SK-N-SH (cell line): ENCODE measurements around the gene CDC25B. TPM values are rescaled to one million over a fixed set of nuclear protein-coding genes. Genes with fewer than 3 reads are reported as not detected.

Source experiments
- CTCF ChIA-PET: fragments of 300-600, 350-600 bp; formaldehyde crosslinking; extraction: SDS; loops from one replicate; lab custom pipeline; 2021; lab: Yijun Ruan, JAX
- POLR2A ChIA-PET: fragments of 350-600 bp; sonication (Branson Sonifier 250); formaldehyde crosslinking; extraction: SDS; loops from one replicate; lab custom pipeline; 2020; ENCODE audit warnings: antibody characterized with exemption, inconsistent platforms; lab: Yijun Ruan, JAX
- DNase-seq: peaks from one replicate; pipeline ENCODE4 v3.0.0; 2012
- H2AFZ ChIP-seq: fragments of 200-600 bp; sonication (generic); 2 replicates; pipeline ENCODE4 v1.8.1; 2016; ENCODE audit warnings: antibody characterized with exemption, mild to moderate bottlenecking, low read depth
- H3F3A ChIP-seq: fragments of 200-600 bp; sonication (generic); replicated peaks from 2 replicates; pipeline ENCODE3; 2016; ENCODE audit warnings: antibody characterized with exemption, mild to moderate bottlenecking; ENCODE audit not compliant: insufficient read depth
- H3K27ac ChIP-seq, 2 experiments: fragments of 200-500 bp in 1 of 2; fragments of 200-600 bp in 1 of 2; sonication (Bioruptor generic) in 1 of 2; sonication (generic), shearing (Covaris generic) in 1 of 2; 2 replicates each; pipeline versions ENCODE4 v1.5.1 to v1.6.1; 2014 to 2016; ENCODE audit warnings: low read depth in 2 of 2, inconsistent platforms in 1 of 2, low read length in 1 of 2, mild to moderate bottlenecking in 1 of 2, mixed read lengths in 1 of 2
- H3K27me3 ChIP-seq: fragments of 200-600 bp; sonication (generic), shearing (Covaris generic); 2 replicates; pipeline ENCODE4 v1.6.1; 2016; ENCODE audit warnings: mixed run types; ENCODE audit not compliant: insufficient read depth
- H3K36me3 ChIP-seq, 2 experiments: fragments of 200-500 bp in 1 of 2; fragments of 200-600 bp in 1 of 2; sonication (Bioruptor generic) in 1 of 2; sonication (generic) in 1 of 2; replicated peaks in 1 of 2; 2 replicates each; pipeline versions ENCODE3 to v1.5.1; 2014 to 2016; ENCODE audit warnings: low read length in 1 of 2, mild to moderate bottlenecking in 1 of 2; ENCODE audit not compliant: insufficient read depth in 2 of 2, control insufficient read depth in 1 of 2
- H3K4me1 ChIP-seq, 2 experiments: fragments of 200-500 bp in 1 of 2; fragments of 200-600 bp in 1 of 2; sonication (Bioruptor generic) in 1 of 2; sonication (generic), shearing (Covaris generic) in 1 of 2; 2 replicates each; pipeline versions ENCODE4 v1.5.1 to v1.6.1; 2014 to 2016; ENCODE audit warnings: low read depth in 1 of 2, low read length in 1 of 2, mixed run types in 1 of 2; ENCODE audit not compliant: insufficient read depth in 2 of 2, control insufficient read depth in 1 of 2
- H3K4me2 ChIP-seq: fragments of 200-600 bp; sonication (generic), shearing (Covaris generic); 2 replicates; pipeline ENCODE4 v1.6.1; 2017; ENCODE audit warnings: mixed run types
- H3K4me3 ChIP-seq, 2 experiments: fragments of 200-500 bp in 1 of 2; fragments of 200-600 bp in 1 of 2; sonication (Bioruptor generic) in 1 of 2; sonication (generic), shearing (Covaris generic) in 1 of 2; 2 replicates each; pipeline versions ENCODE4 v1.5.1 to v1.8.1; 2014 to 2016; ENCODE audit warnings: low read depth in 2 of 2, inconsistent platforms in 1 of 2, low read length in 1 of 2, mild to moderate bottlenecking in 1 of 2, mixed read lengths in 1 of 2, moderate library complexity in 1 of 2
- H3K79me2 ChIP-seq: fragments of 200-600 bp; sonication (generic); 2 replicates; pipeline ENCODE4 v1.8.1; 2017; ENCODE audit warnings: mild to moderate bottlenecking; ENCODE audit not compliant: insufficient read depth
- H3K9ac ChIP-seq: fragments of 200-600 bp; sonication (generic); 2 replicates; pipeline ENCODE4 v1.6.1; 2017; ENCODE audit warnings: mixed run types
- H3K9me2 ChIP-seq: fragments of 200-600 bp; sonication (generic); 2 replicates; pipeline ENCODE4 v1.6.1; 2017; ENCODE audit warnings: mixed run types
- H3K9me3 ChIP-seq: fragments of 200-600 bp; sonication (generic); 2 replicates; pipeline ENCODE4 v1.6.1; 2017; ENCODE audit warnings: mixed run types, mild to moderate bottlenecking, moderate library complexity
- H4K20me1 ChIP-seq: fragments of 200-600 bp; sonication (generic); 2 replicates; pipeline ENCODE4 v1.6.1; 2017; ENCODE audit warnings: mild to moderate bottlenecking, mixed run types; ENCODE audit not compliant: insufficient read depth
- CHD2 ChIP-seq: fragments of 150-350 bp; IDR thresholded peaks from 2 replicates; pipeline ENCODE4 v1.6.1; 2018; ENCODE audit warnings: low read length; ENCODE audit not compliant: partially characterized antibody
- ELF1 ChIP-seq: IDR thresholded peaks from 2 replicates; pipeline ENCODE4 v1.4.0; 2012
- EP300 ChIP-seq, 2 experiments: IDR thresholded peaks; 2 replicates each; pipeline versions ENCODE4 v1.4.0 to v1.6.1; 2012; ENCODE audit warnings: borderline replicate concordance in 1 of 2, low read depth in 1 of 2, low read length in 1 of 2
- FOSL2 ChIP-seq: IDR thresholded peaks from 2 replicates; pipeline ENCODE4 v1.4.0; 2012; ENCODE audit warnings: low read depth, mild to moderate bottlenecking, moderate library complexity, borderline replicate concordance
- FOXM1 ChIP-seq: IDR thresholded peaks from 2 replicates; pipeline ENCODE4 v1.4.0; 2012; ENCODE audit warnings: low read depth, mild to moderate bottlenecking
- GABPA ChIP-seq: IDR thresholded peaks from 2 replicates; pipeline ENCODE4 v1.4.0; 2012; ENCODE audit warnings: low read depth, mild to moderate bottlenecking
- GATA2 ChIP-seq: sonication (generic); formaldehyde crosslinking; IDR thresholded peaks from 2 replicates; pipeline ENCODE4 v1.5.0; 2020; ENCODE audit warnings: mild to moderate bottlenecking, missing genetic modification reagents
- MEF2A ChIP-seq: IDR thresholded peaks from 2 replicates; pipeline ENCODE4 v1.4.0; 2012; ENCODE audit warnings: low read depth, borderline replicate concordance
- NFIC ChIP-seq: IDR thresholded peaks from 2 replicates; pipeline ENCODE4 v1.4.0; 2012; ENCODE audit warnings: borderline replicate concordance
- NRF1 ChIP-seq: IDR thresholded peaks from 2 replicates; pipeline ENCODE4 v1.6.1; 2012; ENCODE audit warnings: low read depth, mild to moderate bottlenecking, low read length
- POLR2AphosphoS5 ChIP-seq: IDR thresholded peaks from 2 replicates; pipeline ENCODE4 v1.6.1; 2012; ENCODE audit warnings: low read depth, low read length
- RFX5 ChIP-seq: IDR thresholded peaks from 2 replicates; pipeline ENCODE4 v1.6.1; 2012; ENCODE audit warnings: mild to moderate bottlenecking, improper control_type of control experiment, low read length
- RXRA ChIP-seq: IDR thresholded peaks from 2 replicates; pipeline ENCODE4 v1.4.0; 2012; ENCODE audit warnings: low read depth, mild to moderate bottlenecking, borderline replicate concordance
- TAF1 ChIP-seq: IDR thresholded peaks from 2 replicates; pipeline ENCODE4 v1.6.1; 2012; ENCODE audit warnings: low read depth, mild to moderate bottlenecking, low read length, moderate library complexity, borderline replicate concordance
- WGBS: methylation state at CpG from one replicate; pipeline ENCODE4 v1.1.6; 2017; ENCODE audit warnings: low lambda C conversion rate; 5-methylcytosine and 5-hydroxymethylcytosine counted together
- polyA plus RNA-seq, 3 experiments: library from polyadenylated mRNA; depleted of rRNA; stranded (reverse); fragments of >200 nt; gene quantifications; 2 replicates each; pipeline ENCODE4 v1.2.3, GENCODE V29; 2012
- TF ChIP-seq, protein P1 (sequence below): IDR thresholded peaks from 2 replicates; pipeline ENCODE4 v1.6.1; 2012; ENCODE audit warnings: mild to moderate bottlenecking, low read depth, low read length, moderate library complexity
- TF ChIP-seq, protein P2 (sequence below): IDR thresholded peaks from 2 replicates; pipeline ENCODE4 v1.4.0; 2012; ENCODE audit warnings: low read depth, borderline replicate concordance
- TF ChIP-seq, protein P3 (sequence below): IDR thresholded peaks from 2 replicates; pipeline ENCODE4 v1.4.0; 2012; ENCODE audit warnings: low read depth
- TF ChIP-seq, protein P4 (sequence below): fragments of 150-350 bp; IDR thresholded peaks from 2 replicates; pipeline ENCODE4 v1.6.1; 2017; ENCODE audit warnings: antibody characterized with exemption, low read length, low read depth, borderline replicate concordance
- TF ChIP-seq, protein P5 (sequence below): IDR thresholded peaks from 2 replicates; pipeline ENCODE4 v1.4.0; 2012; ENCODE audit warnings: low read depth, borderline replicate concordance
- TF ChIP-seq, protein P6 (sequence below): fragments of 200-600 bp; sonication (generic); IDR thresholded peaks from 2 replicates; pipeline ENCODE4 v1.6.1; 2017; ENCODE audit warnings: antibody characterized with exemption, mild to moderate bottlenecking, moderate library complexity
- TF ChIP-seq, protein P7 (sequence below): fragments of 150-350 bp; IDR thresholded peaks from 2 replicates; pipeline ENCODE4 v1.6.1; 2016; ENCODE audit warnings: mild to moderate bottlenecking, low read depth, low read length

The CDC25B gene
- polyA plus RNA-seq, 1 of the 3 experiments (the other 2 are of a cell fraction) = 56.5 TPM

DNA sequence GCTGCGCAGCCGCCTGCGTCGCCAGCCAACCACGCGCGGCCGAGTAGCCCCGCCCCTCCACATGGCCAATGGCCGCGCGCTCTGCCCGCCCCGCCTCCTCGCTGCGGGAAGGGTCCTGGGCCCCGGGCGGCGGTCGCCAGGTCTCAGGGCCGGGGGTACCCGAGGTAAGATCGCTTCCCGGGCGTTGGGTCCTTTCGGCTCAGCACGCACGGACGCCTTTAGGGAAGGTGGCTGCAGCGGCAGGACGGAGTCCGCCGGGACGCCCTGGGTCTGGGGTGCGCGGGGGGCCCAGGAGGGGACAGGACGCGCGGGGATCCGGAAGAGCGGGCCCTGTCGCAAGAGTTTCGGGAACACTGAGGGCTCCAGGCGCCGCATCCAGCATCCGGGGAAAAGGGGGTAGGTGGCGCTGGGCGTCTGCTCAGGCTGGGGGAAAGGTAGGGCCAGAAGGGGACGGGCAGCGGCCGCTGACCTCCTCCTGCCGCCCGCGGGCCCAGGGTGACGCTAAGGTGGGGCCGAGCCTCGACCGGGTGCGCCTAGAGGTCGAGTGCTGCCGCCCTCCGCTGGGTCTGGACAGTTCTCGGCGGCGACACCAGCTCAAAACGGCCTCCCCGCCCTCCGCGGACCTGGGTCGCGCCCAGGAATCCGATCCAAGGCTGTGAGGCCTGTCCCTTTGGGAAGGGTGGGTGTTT lies 50.8 kb downstream of the CDC25B start, which contains the start of gene MAVS:
MAVS (plus strand) TSS at position 95 of the 689 bp plus-strand sequence. CDS start 7,791 bp downstream, outside the sequence.
- Histone ChIP-seq H3F3A (peaks cover 5% of the 10 kb centered on the region), H3K4me1 (peaks cover 0 to 5% of the 10 kb centered on the region in 2 experiments; a peak in 1 of 4 replicates), H3K9ac (peak within 1 kb of the TSS; percentile 94), H3K27me3 (no peaks in the 10 kb centered on the region), H3K9me2 (no peaks in the 10 kb centered on the region), H3K4me2 (peak within 1 kb of the TSS; percentile 98), H3K9me3 (no peaks in the 10 kb centered on the region), H3K36me3 (no peaks in the 10 kb centered on the region), H4K20me1 (no peaks in the 10 kb centered on the region), H3K27ac (peak within 1 kb of the TSS; percentile 68 to 83; a peak in 3 of 4 replicates), H3K4me3 (peak within 1 kb of the TSS; percentile 76 to 87), H3K79me2 (peaks cover 57% of the 10 kb centered on the region), H2AFZ (peak within 1 kb of the TSS; percentile 92)
- peak; percentile 98 for DNase-seq
- ChIA-PET POLR2A (interaction anchor here (0.6 to 1.1 kb wide), 3 partner anchors 9 to 51 kb away, joined by 3 to 6 read pairs (median 3); partner anchors contain the start of gene CDC25B), CTCF (interaction anchor here (4.4 kb wide), 1 partner anchor 27 kb away, joined by 27 read pairs; the partner anchor contains the start of gene AP5S1)
- WGBS = 2% methylated on average over 11 of the region's 72 CpGs
- TF ChIP-seq, protein P1, sequence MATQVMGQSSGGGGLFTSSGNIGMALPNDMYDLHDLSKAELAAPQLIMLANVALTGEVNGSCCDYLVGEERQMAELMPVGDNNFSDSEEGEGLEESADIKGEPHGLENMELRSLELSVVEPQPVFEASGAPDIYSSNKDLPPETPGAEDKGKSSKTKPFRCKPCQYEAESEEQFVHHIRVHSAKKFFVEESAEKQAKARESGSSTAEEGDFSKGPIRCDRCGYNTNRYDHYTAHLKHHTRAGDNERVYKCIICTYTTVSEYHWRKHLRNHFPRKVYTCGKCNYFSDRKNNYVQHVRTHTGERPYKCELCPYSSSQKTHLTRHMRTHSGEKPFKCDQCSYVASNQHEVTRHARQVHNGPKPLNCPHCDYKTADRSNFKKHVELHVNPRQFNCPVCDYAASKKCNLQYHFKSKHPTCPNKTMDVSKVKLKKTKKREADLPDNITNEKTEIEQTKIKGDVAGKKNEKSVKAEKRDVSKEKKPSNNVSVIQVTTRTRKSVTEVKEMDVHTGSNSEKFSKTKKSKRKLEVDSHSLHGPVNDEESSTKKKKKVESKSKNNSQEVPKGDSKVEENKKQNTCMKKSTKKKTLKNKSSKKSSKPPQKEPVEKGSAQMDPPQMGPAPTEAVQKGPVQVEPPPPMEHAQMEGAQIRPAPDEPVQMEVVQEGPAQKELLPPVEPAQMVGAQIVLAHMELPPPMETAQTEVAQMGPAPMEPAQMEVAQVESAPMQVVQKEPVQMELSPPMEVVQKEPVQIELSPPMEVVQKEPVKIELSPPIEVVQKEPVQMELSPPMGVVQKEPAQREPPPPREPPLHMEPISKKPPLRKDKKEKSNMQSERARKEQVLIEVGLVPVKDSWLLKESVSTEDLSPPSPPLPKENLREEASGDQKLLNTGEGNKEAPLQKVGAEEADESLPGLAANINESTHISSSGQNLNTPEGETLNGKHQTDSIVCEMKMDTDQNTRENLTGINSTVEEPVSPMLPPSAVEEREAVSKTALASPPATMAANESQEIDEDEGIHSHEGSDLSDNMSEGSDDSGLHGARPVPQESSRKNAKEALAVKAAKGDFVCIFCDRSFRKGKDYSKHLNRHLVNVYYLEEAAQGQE = no peak
- TF ChIP-seq FOXM1 = no peak
- TF ChIP-seq RXRA = no peak
- 0 out of 4 replicates have a peak, but pooled peaks of 1 of the 2 experiments have one; percentile 2 for TF ChIP-seq EP300 (IDR thresholded peaks at IDR 0.05; ENCODE audit: borderline replicate concordance in 1 of 2, low read depth in 1 of 2, low read length in 1 of 2)
- TF ChIP-seq FOSL2 = no peak
- TF ChIP-seq POLR2AphosphoS5 = peak; percentile 78
- TF ChIP-seq NRF1 = peak; percentile 88
- TF ChIP-seq CHD2 = peak; percentile 23
- TF ChIP-seq, protein P2, sequence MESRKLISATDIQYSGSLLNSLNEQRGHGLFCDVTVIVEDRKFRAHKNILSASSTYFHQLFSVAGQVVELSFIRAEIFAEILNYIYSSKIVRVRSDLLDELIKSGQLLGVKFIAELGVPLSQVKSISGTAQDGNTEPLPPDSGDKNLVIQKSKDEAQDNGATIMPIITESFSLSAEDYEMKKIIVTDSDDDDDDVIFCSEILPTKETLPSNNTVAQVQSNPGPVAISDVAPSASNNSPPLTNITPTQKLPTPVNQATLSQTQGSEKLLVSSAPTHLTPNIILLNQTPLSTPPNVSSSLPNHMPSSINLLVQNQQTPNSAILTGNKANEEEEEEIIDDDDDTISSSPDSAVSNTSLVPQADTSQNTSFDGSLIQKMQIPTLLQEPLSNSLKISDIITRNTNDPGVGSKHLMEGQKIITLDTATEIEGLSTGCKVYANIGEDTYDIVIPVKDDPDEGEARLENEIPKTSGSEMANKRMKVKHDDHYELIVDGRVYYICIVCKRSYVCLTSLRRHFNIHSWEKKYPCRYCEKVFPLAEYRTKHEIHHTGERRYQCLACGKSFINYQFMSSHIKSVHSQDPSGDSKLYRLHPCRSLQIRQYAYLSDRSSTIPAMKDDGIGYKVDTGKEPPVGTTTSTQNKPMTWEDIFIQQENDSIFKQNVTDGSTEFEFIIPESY = no peak
- no peak for TF ChIP-seq GABPA
- TF ChIP-seq, protein P3, sequence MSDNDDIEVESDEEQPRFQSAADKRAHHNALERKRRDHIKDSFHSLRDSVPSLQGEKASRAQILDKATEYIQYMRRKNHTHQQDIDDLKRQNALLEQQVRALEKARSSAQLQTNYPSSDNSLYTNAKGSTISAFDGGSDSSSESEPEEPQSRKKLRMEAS = 0 out of 2 replicates have a peak, but pooled peaks have one; percentile 17
- TF ChIP-seq, protein P4, sequence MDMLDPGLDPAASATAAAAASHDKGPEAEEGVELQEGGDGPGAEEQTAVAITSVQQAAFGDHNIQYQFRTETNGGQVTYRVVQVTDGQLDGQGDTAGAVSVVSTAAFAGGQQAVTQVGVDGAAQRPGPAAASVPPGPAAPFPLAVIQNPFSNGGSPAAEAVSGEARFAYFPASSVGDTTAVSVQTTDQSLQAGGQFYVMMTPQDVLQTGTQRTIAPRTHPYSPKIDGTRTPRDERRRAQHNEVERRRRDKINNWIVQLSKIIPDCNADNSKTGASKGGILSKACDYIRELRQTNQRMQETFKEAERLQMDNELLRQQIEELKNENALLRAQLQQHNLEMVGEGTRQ = no peak
- TF ChIP-seq, protein P5, sequence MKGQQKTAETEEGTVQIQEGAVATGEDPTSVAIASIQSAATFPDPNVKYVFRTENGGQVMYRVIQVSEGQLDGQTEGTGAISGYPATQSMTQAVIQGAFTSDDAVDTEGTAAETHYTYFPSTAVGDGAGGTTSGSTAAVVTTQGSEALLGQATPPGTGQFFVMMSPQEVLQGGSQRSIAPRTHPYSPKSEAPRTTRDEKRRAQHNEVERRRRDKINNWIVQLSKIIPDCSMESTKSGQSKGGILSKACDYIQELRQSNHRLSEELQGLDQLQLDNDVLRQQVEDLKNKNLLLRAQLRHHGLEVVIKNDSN = no peak
- TF ChIP-seq ELF1 = peak; percentile 53
- no peak for TF ChIP-seq MEF2A
- peak; percentile 73 for TF ChIP-seq TAF1
- TF ChIP-seq, protein P6, sequence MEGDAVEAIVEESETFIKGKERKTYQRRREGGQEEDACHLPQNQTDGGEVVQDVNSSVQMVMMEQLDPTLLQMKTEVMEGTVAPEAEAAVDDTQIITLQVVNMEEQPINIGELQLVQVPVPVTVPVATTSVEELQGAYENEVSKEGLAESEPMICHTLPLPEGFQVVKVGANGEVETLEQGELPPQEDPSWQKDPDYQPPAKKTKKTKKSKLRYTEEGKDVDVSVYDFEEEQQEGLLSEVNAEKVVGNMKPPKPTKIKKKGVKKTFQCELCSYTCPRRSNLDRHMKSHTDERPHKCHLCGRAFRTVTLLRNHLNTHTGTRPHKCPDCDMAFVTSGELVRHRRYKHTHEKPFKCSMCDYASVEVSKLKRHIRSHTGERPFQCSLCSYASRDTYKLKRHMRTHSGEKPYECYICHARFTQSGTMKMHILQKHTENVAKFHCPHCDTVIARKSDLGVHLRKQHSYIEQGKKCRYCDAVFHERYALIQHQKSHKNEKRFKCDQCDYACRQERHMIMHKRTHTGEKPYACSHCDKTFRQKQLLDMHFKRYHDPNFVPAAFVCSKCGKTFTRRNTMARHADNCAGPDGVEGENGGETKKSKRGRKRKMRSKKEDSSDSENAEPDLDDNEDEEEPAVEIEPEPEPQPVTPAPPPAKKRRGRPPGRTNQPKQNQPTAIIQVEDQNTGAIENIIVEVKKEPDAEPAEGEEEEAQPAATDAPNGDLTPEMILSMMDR = no peak
- TF ChIP-seq GATA2 (CRISPR knock-in tag) = no peak
- TF ChIP-seq, protein P7, sequence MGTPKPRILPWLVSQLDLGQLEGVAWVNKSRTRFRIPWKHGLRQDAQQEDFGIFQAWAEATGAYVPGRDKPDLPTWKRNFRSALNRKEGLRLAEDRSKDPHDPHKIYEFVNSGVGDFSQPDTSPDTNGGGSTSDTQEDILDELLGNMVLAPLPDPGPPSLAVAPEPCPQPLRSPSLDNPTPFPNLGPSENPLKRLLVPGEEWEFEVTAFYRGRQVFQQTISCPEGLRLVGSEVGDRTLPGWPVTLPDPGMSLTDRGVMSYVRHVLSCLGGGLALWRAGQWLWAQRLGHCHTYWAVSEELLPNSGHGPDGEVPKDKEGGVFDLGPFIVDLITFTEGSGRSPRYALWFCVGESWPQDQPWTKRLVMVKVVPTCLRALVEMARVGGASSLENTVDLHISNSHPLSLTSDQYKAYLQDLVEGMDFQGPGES = no peak
- 0 out of 2 replicates have a peak, but pooled peaks have one; percentile 59 for TF ChIP-seq RFX5
- no peak for TF ChIP-seq NFIC
